PC-9 (cell line): Measurements from ENCODE around the gene MGAT5. TPM values are rescaled to one million over a fixed set of nuclear protein-coding genes. Genes with fewer than 3 reads are reported as not detected.

Experiments
- BruUV-seq: library from RNA; stranded (reverse); fragments of 400-500 nt; replicated peaks from 2 replicates; lab custom pipeline; 2021; lab: Mats Ljungman, UMichigan
- CTCF ChIA-PET: fragments of 300-600 bp; sonication (Branson Sonifier 250); formaldehyde crosslinking; loops from one replicate; lab custom pipeline; 2022; ENCODE audit warnings: antibody characterized with exemption; lab: Charles Lee
- POLR2A ChIA-PET: fragments of 300-600 bp; sonication (Branson Sonifier 250); formaldehyde crosslinking; loops from one replicate; lab custom pipeline; 2022; ENCODE audit warnings: antibody characterized with exemption; ENCODE audit not compliant: unreplicated experiment; lab: Charles Lee
- DNase-seq, 2 experiments: peaks; one replicate each; pipeline versions ENCODE4 v3.0.0 to v3.0.0-alpha.2; 2015 to 2022; ENCODE audit warnings: mixed read lengths in 1 of 2
- H2AFZ ChIP-seq: fragments of 200-600 bp; sonication (generic); 2 replicates; pipeline ENCODE4 v1.8.1; 2017; ENCODE audit warnings: antibody characterized with exemption
- H3F3A ChIP-seq: fragments of 200-600 bp; sonication (generic); 2 replicates; pipeline ENCODE4 v1.8.1; 2017; ENCODE audit warnings: antibody characterized with exemption, mild to moderate bottlenecking, low read depth; ENCODE audit not compliant: insufficient read depth
- H3K27ac ChIP-seq: fragments of 200-600 bp; sonication (generic); 2 replicates; pipeline ENCODE4 v1.6.1; 2016; ENCODE audit warnings: mixed run types
- H3K27me3 ChIP-seq: fragments of 200-600 bp; sonication (generic); 2 replicates; pipeline ENCODE4 v1.6.1; 2016; ENCODE audit warnings: low read depth, mixed run types; ENCODE audit not compliant: insufficient read depth
- H3K36me3 ChIP-seq: fragments of 200-600 bp; sonication (generic); 2 replicates; pipeline ENCODE4 v1.6.1; 2016; ENCODE audit warnings: low read depth, mixed run types
- H3K4me1 ChIP-seq: fragments of 200-600 bp; sonication (generic); replicated peaks from 2 replicates; pipeline ENCODE4 v1.6.1; 2016; ENCODE audit warnings: mixed run types; ENCODE audit not compliant: insufficient read depth
- H3K4me2 ChIP-seq: fragments of 200-600 bp; sonication (generic); 2 replicates; pipeline ENCODE4 v1.6.1; 2017; ENCODE audit warnings: mixed run types
- H3K4me3 ChIP-seq: fragments of 200-600 bp; sonication (generic); 2 replicates; pipeline ENCODE4 v1.6.1; 2016; ENCODE audit warnings: mixed run types
- H3K79me2 ChIP-seq: fragments of 200-600 bp; sonication (generic); 2 replicates; pipeline ENCODE4 v1.6.1; 2017; ENCODE audit warnings: low read depth, mixed run types
- H3K9me2 ChIP-seq: fragments of 200-600 bp; sonication (generic); 2 replicates; pipeline ENCODE4 v1.8.1; 2017; ENCODE audit warnings: mild to moderate bottlenecking; ENCODE audit not compliant: insufficient read depth
- H3K9me3 ChIP-seq: fragments of 200-600 bp; sonication (generic); 2 replicates; pipeline ENCODE4 v1.8.1; 2016; ENCODE audit warnings: low read depth; ENCODE audit not compliant: insufficient read depth
- H4K20me1 ChIP-seq: fragments of 200-600 bp; sonication (generic); 2 replicates; pipeline ENCODE4 v1.8.1; 2017; ENCODE audit not compliant: insufficient read depth
- EZH2 ChIP-seq: fragments of 200-600 bp; sonication (generic); IDR thresholded peaks from 2 replicates; pipeline ENCODE4 v1.8.0; 2017; ENCODE audit warnings: antibody characterized with exemption, low read depth
- intact Hi-C: fragments of 100-400 bp; cut with micrococcal nuclease; formaldehyde crosslinking; loops from one replicate; pipeline ENCODE4 v1.10.0; 2022; ENCODE audit not compliant: unreplicated experiment
- total RNA-seq: library from RNA; stranded (reverse); gene quantifications from 2 replicates; pipeline ENCODE4 v1.2.3, GENCODE V29; 2021
- TF ChIP-seq, protein P1 (sequence below): fragments of 200-600 bp; sonication (generic); conservative IDR thresholded peaks from 2 replicates; pipeline ENCODE4 v1.6.1; 2017; ENCODE audit warnings: mixed run types, antibody characterized with exemption, mild to moderate bottlenecking, moderate library complexity

Gene MGAT5
- total RNA-seq, 1 experiment from 2014 or later, result 33.5 TPM

- TF ChIP-seq, protein P1, sequence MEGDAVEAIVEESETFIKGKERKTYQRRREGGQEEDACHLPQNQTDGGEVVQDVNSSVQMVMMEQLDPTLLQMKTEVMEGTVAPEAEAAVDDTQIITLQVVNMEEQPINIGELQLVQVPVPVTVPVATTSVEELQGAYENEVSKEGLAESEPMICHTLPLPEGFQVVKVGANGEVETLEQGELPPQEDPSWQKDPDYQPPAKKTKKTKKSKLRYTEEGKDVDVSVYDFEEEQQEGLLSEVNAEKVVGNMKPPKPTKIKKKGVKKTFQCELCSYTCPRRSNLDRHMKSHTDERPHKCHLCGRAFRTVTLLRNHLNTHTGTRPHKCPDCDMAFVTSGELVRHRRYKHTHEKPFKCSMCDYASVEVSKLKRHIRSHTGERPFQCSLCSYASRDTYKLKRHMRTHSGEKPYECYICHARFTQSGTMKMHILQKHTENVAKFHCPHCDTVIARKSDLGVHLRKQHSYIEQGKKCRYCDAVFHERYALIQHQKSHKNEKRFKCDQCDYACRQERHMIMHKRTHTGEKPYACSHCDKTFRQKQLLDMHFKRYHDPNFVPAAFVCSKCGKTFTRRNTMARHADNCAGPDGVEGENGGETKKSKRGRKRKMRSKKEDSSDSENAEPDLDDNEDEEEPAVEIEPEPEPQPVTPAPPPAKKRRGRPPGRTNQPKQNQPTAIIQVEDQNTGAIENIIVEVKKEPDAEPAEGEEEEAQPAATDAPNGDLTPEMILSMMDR, result no peak
- no peak for TF ChIP-seq EZH2
- Histone ChIP-seq H3K4me3 (no peak overlapping the region), H3K36me3 (no peaks in the 10 kb centered on the region), H3F3A (no peaks in the 10 kb centered on the region), H3K4me1 (no peaks in the 10 kb centered on the region), H3K79me2 (no peaks in the 10 kb centered on the region), H2AFZ (no peak overlapping the region), H4K20me1 (no peaks in the 10 kb centered on the region), H3K4me2 (no peak overlapping the region), H3K9me2 (no peaks in the 10 kb centered on the region), H3K9me3 (no peaks in the 10 kb centered on the region), H3K27ac (no peak overlapping the region), H3K27me3 (no peaks in the 10 kb centered on the region)
- ChIA-PET CTCF (no interaction called here), POLR2A (no interaction called here)
- BruUV-seq, result no TSS peak
- DNase-seq, result no peak
- intact Hi-C loops, result no loop called here
Observed at GRCh38 chr2:134384131-134384530, 130.3 kb downstream of the MGAT5 start.

DNA sequence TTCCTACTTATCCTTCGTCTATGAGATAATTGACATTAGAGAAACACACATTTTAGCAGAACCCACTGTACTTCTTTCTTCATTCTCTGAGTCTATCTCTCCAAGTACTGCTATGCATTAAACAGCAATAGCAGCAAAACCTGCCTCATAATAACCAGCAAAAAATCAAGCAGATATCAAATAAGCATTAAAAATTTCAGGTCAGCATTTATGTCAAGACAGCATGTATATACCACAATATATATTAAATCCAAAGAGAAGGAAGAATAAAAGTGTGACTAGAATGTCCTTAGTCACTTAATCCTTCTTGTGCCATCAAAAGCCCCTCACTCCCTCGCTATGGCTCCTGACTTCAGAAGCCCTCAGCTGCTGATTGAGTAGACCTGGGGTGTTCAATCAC is 131.3 kb downstream of the MGAT5 start:
- ChIA-PET POLR2A (no interaction called here), CTCF (no interaction called here)
- Histone ChIP-seq H3K4me2 (no peak overlapping the region), H3K27ac (no peak overlapping the region), H4K20me1 (no peaks in the 10 kb centered on the region), H3K4me3 (no peak overlapping the region), H3K79me2 (no peaks in the 10 kb centered on the region), H3F3A (no peaks in the 10 kb centered on the region), H3K9me3 (no peaks in the 10 kb centered on the region), H3K27me3 (no peaks in the 10 kb centered on the region), H2AFZ (no peak overlapping the region), H3K4me1 (no peaks in the 10 kb centered on the region), H3K36me3 (no peaks in the 10 kb centered on the region), H3K9me2 (no peaks in the 10 kb centered on the region)
- BruUV-seq, result no TSS peak
- no peak for TF ChIP-seq EZH2
- TF ChIP-seq, protein P1, result no peak
- intact Hi-C loops, result no loop called here
- DNase-seq, result no peak

DNA sequence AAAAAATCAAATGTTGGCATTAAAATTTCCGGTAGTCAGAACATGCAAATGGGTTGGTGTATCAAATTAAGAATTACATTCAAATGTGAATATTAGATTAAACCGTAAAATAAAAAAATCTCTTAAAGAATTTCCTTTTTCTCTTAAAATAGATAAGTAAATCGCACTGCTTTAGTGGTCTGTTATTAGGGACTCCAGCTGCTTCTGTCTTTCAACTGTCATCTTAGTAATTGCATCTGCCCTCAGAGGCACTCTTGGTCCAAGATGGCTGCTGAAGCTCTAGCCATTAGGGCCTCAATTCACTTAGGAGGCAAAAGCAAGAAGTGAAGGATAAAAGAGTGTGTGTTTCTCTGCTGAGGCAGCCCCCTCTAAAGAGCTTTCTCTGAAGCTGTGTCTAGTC is 132.4 kb downstream of the MGAT5 start:
- CTCF ChIA-PET, result no interaction called here
- no peaks in the 10 kb centered on the region for H3K79me2 ChIP-seq
- no peaks in the 10 kb centered on the region for H3K36me3 ChIP-seq
- H3K27me3 ChIP-seq, result no peaks in the 10 kb centered on the region
- BruUV-seq, result no TSS peak
- no peak overlapping the region for H3K4me2 ChIP-seq
- H2AFZ ChIP-seq, result no peak overlapping the region
- intact Hi-C loops, result no loop called here
- no peaks in the 10 kb centered on the region for H3F3A ChIP-seq
- H4K20me1 ChIP-seq, result no peaks in the 10 kb centered on the region
- no peak for DNase-seq
- H3K9me2 ChIP-seq, result no peaks in the 10 kb centered on the region
- POLR2A ChIA-PET, result no interaction called here
- no peak overlapping the region for H3K27ac ChIP-seq
- H3K4me3 ChIP-seq, result no peak overlapping the region
- peaks cover 3% of the 10 kb centered on the region; the same call in 1 of the 2 replicates for H3K4me1 ChIP-seq
- no peaks in the 10 kb centered on the region for H3K9me3 ChIP-seq
- no peak for TF ChIP-seq EZH2
- TF ChIP-seq, protein P1, result no peak
